HG03378 (cell line): ENCODE data around the gene SRCAP.

Source experiments
- ATAC-seq: cut with Tn5 transposase; IDR thresholded peaks from one replicate; pipeline ENCODE4 v1.9.1; 2021; ENCODE audit warnings: mild to moderate bottlenecking, moderate library complexity; ENCODE audit not compliant: unreplicated experiment

SRCAP gene

GRCh38 chr16:30773826-30774225, 74.9 kb downstream of the SRCAP start:
- ATAC-seq, result no peak

GRCh38 chr16:30774367-30775130, 75.6 kb downstream of the SRCAP start:
- ATAC-seq, result no peak

- ATAC-seq, result peak; percentile 8
These were observed 76.1 kb downstream of the SRCAP start for GRCh38 chr16:30775131-30775391.

- peak; percentile 47 for ATAC-seq
These were observed 76.6 kb downstream of the SRCAP start for GRCh38 chr16:30775392-30776188.

- no peak for ATAC-seq
These were observed 78.8 kb downstream of the SRCAP start for GRCh38 chr16:30777591-30778297.

- ATAC-seq, result no peak
These were observed 79.7 kb downstream of the SRCAP start for GRCh38 chr16:30778549-30779244.

- ATAC-seq, result no peak
These were observed 80.6 kb downstream of the SRCAP start for GRCh38 chr16:30779596-30779995.

- ATAC-seq, result no peak
These were observed 81.0 kb downstream of the SRCAP start for GRCh38 chr16:30780021-30780420.

GRCh38 chr16:30780549-30780948, 81.6 kb downstream of the SRCAP start:
- no peak for ATAC-seq

- ATAC-seq, result no peak
These were observed 83.7 kb downstream of the SRCAP start for GRCh38 chr16:30782486-30783279.

GRCh38 chr16:30783280-30784109, 84.5 kb downstream of the SRCAP start:
- no peak for ATAC-seq

- ATAC-seq, result no peak
These were observed 85.2 kb downstream of the SRCAP start for GRCh38 chr16:30784215-30784614.

- ATAC-seq, result no peak
These were observed 86.4 kb downstream of the SRCAP start for GRCh38 chr16:30785126-30786106.

GRCh38 chr16:30786115-30786935, 87.4 kb downstream of the SRCAP start:
- ATAC-seq, result no peak

- ATAC-seq, result no peak
These were observed 88.1 kb downstream of the SRCAP start, which contains the start of gene ZNF629 for GRCh38 chr16:30786936-30787612. Gene ZNF629, minus strand, starts transcription at chr16:30787205. Its CDS starts 2,723 bp downstream, at chr16:30784482.

GRCh38 chr16:30787613-30788378, 88.8 kb downstream of the SRCAP start:
- ATAC-seq, result no peak
